Measurements from ENCODE around the gene DCLK3. TPM values are rescaled to one million over a fixed set of nuclear protein-coding genes. Genes with fewer than 3 reads are reported as not detected.

The DCLK3 gene
- total and polyA plus RNA-seq, 5 donors from 2014 or later: not detected

GRCh38 chr3:36695769-36696137 lies 68.6 kb downstream of the DCLK3 start:
- Histone ChIP-seq H3K9me3 (ENCODE audit: control insufficient read depth in 2 of 2, low read length in 2 of 2) (no peaks in the 10 kb centered on the region), H3K27ac (ENCODE audit: insufficient read depth, low read length, poor library complexity, severe bottlenecking) (no peak overlapping the region), H3K4me1 (ENCODE audit: control insufficient read depth, insufficient read depth, low read length, poor library complexity, severe bottlenecking) (no peaks in the 10 kb centered on the region), H3K36me3 (ENCODE audit: control insufficient read depth, insufficient read depth, low read length) (no peaks in the 10 kb centered on the region), H3K27me3 (ENCODE audit: control insufficient read depth, insufficient read depth, low read length) (peaks cover 5% of the 10 kb centered on the region), H3K4me3 (ENCODE audit: low read depth, low read length) (no peak overlapping the region)
- no peak overlapping the region for H3K27ac Mint-ChIP-seq
- H3K9me3 Mint-ChIP-seq: peaks cover 0 to 1% (median 0%) of the 10 kb centered on the region in 7 donors
- H3K36me3 Mint-ChIP-seq: no peaks in the 10 kb centered on the region
- H3K4me1 Mint-ChIP-seq: no peaks in the 10 kb centered on the region
- H3K27me3 Mint-ChIP-seq: peaks cover 5% of the 10 kb centered on the region
- H3K4me3 Mint-ChIP-seq: no peak overlapping the region
- DNase-seq: no peak
- no peak for ATAC-seq (ENCODE audit: low read depth in 2 of 2)

DNA sequence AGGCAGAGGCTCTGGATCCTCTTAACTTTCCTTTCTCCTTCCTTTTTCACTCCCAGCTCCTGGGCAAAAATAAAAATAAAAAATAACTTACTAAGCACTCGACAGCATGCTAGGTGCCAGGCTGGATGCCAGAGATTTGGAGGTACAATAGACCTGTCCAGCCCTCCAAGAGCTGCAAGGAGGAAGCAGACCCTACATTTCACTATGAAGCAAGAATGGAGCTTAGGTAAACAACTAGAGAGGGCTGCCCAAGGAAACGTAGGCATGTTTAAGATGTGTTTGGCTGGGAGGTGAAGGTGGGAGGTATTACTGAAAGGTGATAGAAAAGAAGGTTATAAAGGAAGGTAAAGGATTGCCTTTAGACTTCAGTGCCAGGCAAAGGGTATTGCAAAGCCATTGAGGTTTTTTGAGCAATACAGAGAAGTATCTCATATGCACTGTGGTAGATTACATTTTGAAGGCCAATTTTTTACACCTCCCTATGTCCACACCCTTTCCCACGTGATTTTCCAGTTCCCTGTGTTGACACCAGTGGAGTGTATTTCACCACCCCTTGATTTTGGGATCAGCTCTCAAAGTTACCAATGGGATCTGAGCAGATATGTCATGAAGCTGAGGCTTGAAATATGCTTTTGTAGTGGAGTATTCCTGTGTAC lies 69.1 kb downstream of the DCLK3 start:
- Mint-ChIP-seq H3K4me1 (no peaks in the 10 kb centered on the region), H3K4me3 (no peak overlapping the region), H3K36me3 (no peaks in the 10 kb centered on the region), H3K27me3 (peaks cover 5% of the 10 kb centered on the region), H3K27ac (no peak overlapping the region), H3K9me3 (peaks cover 0 to 1% (median 0%) of the 10 kb centered on the region in 7 donors)
- Histone ChIP-seq H3K27me3 (ENCODE audit: control insufficient read depth, insufficient read depth, low read length) (peaks cover 5% of the 10 kb centered on the region), H3K36me3 (ENCODE audit: control insufficient read depth, insufficient read depth, low read length) (no peaks in the 10 kb centered on the region), H3K4me3 (ENCODE audit: low read depth, low read length) (no peak overlapping the region), H3K4me1 (ENCODE audit: control insufficient read depth, insufficient read depth, low read length, poor library complexity, severe bottlenecking) (no peaks in the 10 kb centered on the region), H3K9me3 (ENCODE audit: control insufficient read depth in 2 of 2, low read length in 2 of 2) (no peaks in the 10 kb centered on the region), H3K27ac (ENCODE audit: insufficient read depth, low read length, poor library complexity, severe bottlenecking) (no peak overlapping the region)
- ATAC-seq (ENCODE audit: low read depth in 2 of 2) (no peak), DNase-seq (no peak)

DNA sequence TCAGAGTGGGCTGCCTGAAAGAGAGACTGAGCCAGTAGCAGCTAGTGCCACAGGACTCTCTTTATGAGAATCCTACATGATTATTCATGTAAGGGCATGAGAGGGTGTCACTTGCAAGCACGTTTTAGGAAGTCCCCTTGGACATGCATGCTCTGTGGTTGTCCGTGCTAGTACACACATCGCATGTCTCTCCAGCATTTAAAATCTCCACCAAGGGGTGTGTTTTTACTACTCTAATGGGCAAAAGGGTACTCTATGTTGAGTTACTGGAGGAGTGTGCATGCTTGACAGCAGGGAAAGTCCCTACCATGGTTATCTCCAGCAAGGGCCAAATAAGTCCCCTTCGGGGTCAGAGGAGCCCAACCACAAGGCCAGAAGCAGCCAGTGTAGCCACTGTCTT lies 70.7 kb downstream of the DCLK3 start:
- no peaks in the 10 kb centered on the region for H3K4me1 ChIP-seq (ENCODE audit: control insufficient read depth, insufficient read depth, low read length, poor library complexity, severe bottlenecking)
- H3K36me3 Mint-ChIP-seq: no peaks in the 10 kb centered on the region
- no peaks in the 10 kb centered on the region for H3K4me1 Mint-ChIP-seq
- no peak overlapping the region for H3K4me3 Mint-ChIP-seq
- no peaks in the 10 kb centered on the region for H3K9me3 ChIP-seq (ENCODE audit: control insufficient read depth in 2 of 2, low read length in 2 of 2)
- no peak overlapping the region for H3K27ac Mint-ChIP-seq
- H3K9me3 Mint-ChIP-seq: no peaks in the 10 kb centered on the region
- H3K27me3 Mint-ChIP-seq: peaks cover 10% of the 10 kb centered on the region
- H3K4me3 ChIP-seq (ENCODE audit: low read depth, low read length): no peak overlapping the region
- ATAC-seq (ENCODE audit: low read depth in 2 of 2): no peak
- no peak overlapping the region for H3K27ac ChIP-seq (ENCODE audit: insufficient read depth, low read length, poor library complexity, severe bottlenecking)
- H3K27me3 ChIP-seq (ENCODE audit: control insufficient read depth, insufficient read depth, low read length): peaks cover 5% of the 10 kb centered on the region
- no peaks in the 10 kb centered on the region for H3K36me3 ChIP-seq (ENCODE audit: control insufficient read depth, insufficient read depth, low read length)
- no peak for DNase-seq

DNA sequence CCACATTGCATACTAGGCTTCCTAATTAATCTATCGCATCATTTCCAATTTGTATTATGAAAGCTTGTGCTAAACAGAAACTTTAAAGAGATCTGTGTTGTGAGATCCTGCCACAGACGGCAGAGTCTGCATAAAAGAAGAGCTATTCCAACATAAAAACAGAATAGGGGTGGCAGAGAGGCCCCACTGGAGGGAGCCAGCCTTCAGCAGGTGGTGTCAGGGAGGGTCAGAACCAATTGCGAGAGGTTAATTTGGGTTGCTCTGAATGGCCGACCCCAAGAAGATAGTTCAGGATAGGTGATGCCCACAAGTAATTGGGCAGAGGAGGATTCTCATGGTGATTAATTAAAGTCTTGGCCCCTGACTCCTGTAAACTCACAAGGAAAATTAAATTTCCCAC lies 74.8 kb downstream of the DCLK3 start:
- Mint-ChIP-seq H3K27ac (no peak overlapping the region), H3K4me3 (no peak overlapping the region), H3K9me3 (no peaks in the 10 kb centered on the region), H3K36me3 (no peaks in the 10 kb centered on the region), H3K4me1 (no peaks in the 10 kb centered on the region), H3K27me3 (peaks cover 4% of the 10 kb centered on the region)
- no peaks in the 10 kb centered on the region for H3K27me3 ChIP-seq (ENCODE audit: control insufficient read depth, insufficient read depth, low read length)
- no peaks in the 10 kb centered on the region for H3K4me1 ChIP-seq (ENCODE audit: control insufficient read depth, insufficient read depth, low read length, poor library complexity, severe bottlenecking)
- no peak for DNase-seq
- no peak for ATAC-seq (ENCODE audit: low read depth in 2 of 2)
- no peak overlapping the region for H3K4me3 ChIP-seq (ENCODE audit: low read depth, low read length)
- no peak overlapping the region for H3K27ac ChIP-seq (ENCODE audit: insufficient read depth, low read length, poor library complexity, severe bottlenecking)
- no peaks in the 10 kb centered on the region for H3K9me3 ChIP-seq (ENCODE audit: control insufficient read depth in 2 of 2, low read length in 2 of 2)
- H3K36me3 ChIP-seq (ENCODE audit: control insufficient read depth, insufficient read depth, low read length): no peaks in the 10 kb centered on the region

GRCh38 chr3:36688815-36689214 lies 75.5 kb downstream of the DCLK3 start:
- no peaks in the 10 kb centered on the region for H3K9me3 ChIP-seq (ENCODE audit: control insufficient read depth in 2 of 2, low read length in 2 of 2)
- Mint-ChIP-seq H3K27ac (no peak overlapping the region), H3K4me1 (no peaks in the 10 kb centered on the region), H3K4me3 (no peak overlapping the region), H3K36me3 (no peaks in the 10 kb centered on the region), H3K27me3 (peaks cover 7% of the 10 kb centered on the region), H3K9me3 (no peaks in the 10 kb centered on the region)
- H3K4me1 ChIP-seq (ENCODE audit: control insufficient read depth, insufficient read depth, low read length, poor library complexity, severe bottlenecking): no peaks in the 10 kb centered on the region
- no peaks in the 10 kb centered on the region for H3K36me3 ChIP-seq (ENCODE audit: control insufficient read depth, insufficient read depth, low read length)
- ATAC-seq (ENCODE audit: low read depth in 2 of 2) (no peak), DNase-seq (no peak)
- no peak overlapping the region for H3K27ac ChIP-seq (ENCODE audit: insufficient read depth, low read length, poor library complexity, severe bottlenecking)
- H3K4me3 ChIP-seq (ENCODE audit: low read depth, low read length): no peak overlapping the region
- no peaks in the 10 kb centered on the region for H3K27me3 ChIP-seq (ENCODE audit: control insufficient read depth, insufficient read depth, low read length)

DNA sequence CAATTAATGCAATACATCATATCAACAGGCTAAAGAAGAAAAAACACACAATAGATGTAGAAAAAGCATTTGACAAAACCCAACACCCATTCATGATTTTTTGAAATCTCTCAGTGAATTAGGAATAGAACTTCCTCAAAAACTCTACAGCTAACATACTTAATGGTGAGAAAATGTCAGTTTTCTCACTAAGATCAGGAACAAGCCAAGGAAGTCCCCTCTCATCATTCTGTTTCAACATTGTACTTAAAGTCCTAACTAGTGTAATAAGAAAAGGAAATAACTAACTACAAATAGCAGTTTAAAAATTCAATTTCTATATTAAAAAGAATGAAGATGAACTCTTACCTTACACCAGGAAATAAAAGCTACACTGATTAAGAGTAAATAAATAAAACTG lies 77.8 kb downstream of the DCLK3 start:
- Histone ChIP-seq H3K27ac (ENCODE audit: insufficient read depth, low read length, poor library complexity, severe bottlenecking) (no peak overlapping the region), H3K4me1 (ENCODE audit: control insufficient read depth, insufficient read depth, low read length, poor library complexity, severe bottlenecking) (no peaks in the 10 kb centered on the region), H3K9me3 (ENCODE audit: control insufficient read depth in 2 of 2, low read length in 2 of 2) (no peaks in the 10 kb centered on the region), H3K27me3 (ENCODE audit: control insufficient read depth, insufficient read depth, low read length) (no peaks in the 10 kb centered on the region), H3K36me3 (ENCODE audit: control insufficient read depth, insufficient read depth, low read length) (no peaks in the 10 kb centered on the region), H3K4me3 (ENCODE audit: low read depth, low read length) (no peak overlapping the region)
- H3K9me3 Mint-ChIP-seq: peaks cover 0 to 3% (median 1%) of the 10 kb centered on the region in 7 donors
- H3K27me3 Mint-ChIP-seq: peaks cover 14% of the 10 kb centered on the region
- H3K36me3 Mint-ChIP-seq: no peaks in the 10 kb centered on the region
- H3K4me1 Mint-ChIP-seq: no peaks in the 10 kb centered on the region
- no peak overlapping the region for H3K27ac Mint-ChIP-seq
- no peak overlapping the region for H3K4me3 Mint-ChIP-seq
- DNase-seq (no peak), ATAC-seq (ENCODE audit: low read depth in 2 of 2) (no peak)

DNA sequence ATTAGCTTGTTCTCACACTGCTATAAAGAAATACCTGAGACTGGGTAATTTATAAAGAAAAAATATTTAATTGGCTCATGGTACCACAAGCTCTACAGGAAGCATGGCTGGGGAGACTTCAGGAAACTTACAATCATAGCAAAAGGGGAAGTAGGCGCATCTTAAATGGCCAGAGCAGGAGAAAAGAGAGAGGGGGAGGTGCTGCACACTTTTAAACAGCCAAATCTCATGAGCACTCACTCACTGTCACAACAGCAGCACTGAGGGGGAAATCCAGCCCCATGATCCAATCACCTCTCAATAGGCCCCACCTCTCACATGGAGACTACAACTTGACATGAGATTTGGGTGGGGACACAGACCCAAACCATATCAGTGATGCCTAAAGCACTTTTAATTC lies 82.5 kb downstream of the DCLK3 start:
- H3K27me3 ChIP-seq (ENCODE audit: control insufficient read depth, insufficient read depth, low read length): peaks cover 2% of the 10 kb centered on the region
- DNase-seq (no peak), ATAC-seq (ENCODE audit: low read depth in 2 of 2) (no peak)
- Mint-ChIP-seq H3K4me1 (no peaks in the 10 kb centered on the region), H3K27ac (peak overlapping the region in 1 of 3 donors; percentile 91), H3K9me3 (peaks cover 0 to 30% (median 4%) of the 10 kb centered on the region in 7 donors), H3K4me3 (no peak overlapping the region), H3K27me3 (peaks cover 10% of the 10 kb centered on the region), H3K36me3 (peaks cover 3% of the 10 kb centered on the region)
- H3K27ac ChIP-seq (ENCODE audit: insufficient read depth, low read length, poor library complexity, severe bottlenecking): no peak overlapping the region
- H3K4me1 ChIP-seq (ENCODE audit: control insufficient read depth, insufficient read depth, low read length, poor library complexity, severe bottlenecking): no peaks in the 10 kb centered on the region
- no peak overlapping the region for H3K4me3 ChIP-seq (ENCODE audit: low read depth, low read length)
- peaks cover 14 to 27% of the 10 kb centered on the region in 2 experiments for H3K9me3 ChIP-seq (ENCODE audit: control insufficient read depth in 2 of 2, low read length in 2 of 2)
- H3K36me3 ChIP-seq (ENCODE audit: control insufficient read depth, insufficient read depth, low read length): no peaks in the 10 kb centered on the region

DNA sequence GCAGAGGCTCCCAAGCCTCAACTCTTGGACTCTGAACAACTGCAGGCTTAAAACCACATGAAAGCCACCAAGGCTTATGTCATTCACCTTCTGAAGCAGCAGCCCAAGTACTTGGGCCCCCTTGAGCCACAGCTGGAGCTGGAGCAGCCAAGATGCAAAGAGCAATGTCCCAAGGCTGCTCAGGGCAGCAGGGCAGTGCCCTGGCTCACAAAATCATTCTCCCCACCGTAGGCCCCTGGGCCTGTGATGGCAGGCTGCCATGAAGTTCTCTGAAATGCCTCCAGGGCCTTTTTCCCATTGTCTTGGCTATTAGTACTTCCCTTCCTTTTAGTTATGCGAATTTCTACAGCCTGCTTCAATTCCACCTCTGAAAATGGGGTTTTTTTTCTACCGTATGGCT lies 83.4 kb downstream of the DCLK3 start:
- Histone ChIP-seq H3K4me1 (ENCODE audit: control insufficient read depth, insufficient read depth, low read length, poor library complexity, severe bottlenecking) (no peaks in the 10 kb centered on the region), H3K4me3 (ENCODE audit: low read depth, low read length) (no peak overlapping the region), H3K9me3 (ENCODE audit: control insufficient read depth in 2 of 2, low read length in 2 of 2) (peaks cover 14 to 27% of the 10 kb centered on the region in 2 experiments), H3K36me3 (ENCODE audit: control insufficient read depth, insufficient read depth, low read length) (no peaks in the 10 kb centered on the region), H3K27ac (ENCODE audit: insufficient read depth, low read length, poor library complexity, severe bottlenecking) (no peak overlapping the region), H3K27me3 (ENCODE audit: control insufficient read depth, insufficient read depth, low read length) (peaks cover 2% of the 10 kb centered on the region)
- Mint-ChIP-seq H3K4me1 (no peaks in the 10 kb centered on the region), H3K9me3 (peaks cover 0 to 30% (median 4%) of the 10 kb centered on the region in 7 donors), H3K36me3 (peaks cover 3% of the 10 kb centered on the region), H3K27me3 (peaks cover 10% of the 10 kb centered on the region), H3K27ac (peak overlapping the region in 1 of 3 donors; percentile 78), H3K4me3 (no peak overlapping the region)
- ATAC-seq (ENCODE audit: low read depth in 2 of 2) (no peak), DNase-seq (no peak)

Data from CD4-positive, CD25-positive, alpha-beta regulatory T cell (primary cell).